HCT116 (cell line): ENCODE data around the gene RNF214. TPM values are rescaled to one million over a fixed set of nuclear protein-coding genes. Genes with fewer than 3 reads are reported as not detected.

Experiments used
- ATAC-seq: fragments of 200-7000 bp; cut with Tn5 transposase; 2 replicates; pipeline ENCODE4 v1.9.1; 2020; ENCODE audit warnings: mild to moderate bottlenecking, moderate library complexity
- BruUV-seq: library from RNA; stranded (reverse); fragments of 400-500 nt; replicated peaks from 2 replicates; lab custom pipeline; 2021; lab: Mats Ljungman, UMichigan
- CTCF ChIA-PET: fragments of 300-600 bp; sonication (Branson Sonifier 250); formaldehyde crosslinking; loops from one replicate; lab custom pipeline; 2021; ENCODE audit warnings: antibody characterized with exemption; lab: Charles Lee
- POLR2A ChIA-PET: fragments of 300-600, 350-600 bp; sonication (Branson Sonifier 250); formaldehyde crosslinking; loops from one replicate; lab custom pipeline; 2021; ENCODE audit warnings: antibody characterized with exemption; lab: Charles Lee
- RAD21 ChIA-PET, 2 experiments: fragments of 300-600 bp; sonication (Branson Sonifier 250); formaldehyde crosslinking; loops; one replicate each; lab custom pipeline; 2023; ENCODE audit warnings: low total read pairs in 2 of 2; ENCODE audit not compliant: uncharacterized antibody in 2 of 2, unreplicated experiment in 2 of 2, low non-redundant PET in 1 of 2; lab: Charles Lee
- DNase-seq: peaks from one replicate; pipeline ENCODE4 v3.0.0-alpha.2; 2010; ENCODE audit warnings: low read depth, low spot score
- H2AFZ ChIP-seq: fragments of 200-600 bp; shearing (Covaris generic), sonication (generic); 2 replicates; pipeline ENCODE4 v1.6.1; 2017; ENCODE audit warnings: low read depth, mixed run types, mixed read lengths, antibody characterized with exemption, low read length; ENCODE audit not compliant: poor library complexity, severe bottlenecking
- H3K27ac ChIP-seq: 2 replicates; pipeline ENCODE4 v1.5.1; 2012; ENCODE audit warnings: low read depth, low read length
- H3K27me3 ChIP-seq: fragments of 200-600 bp; sonication (generic); 2 replicates; pipeline ENCODE4 v1.6.1; 2016; ENCODE audit warnings: mixed run types, low read length, mixed read lengths; ENCODE audit not compliant: insufficient read depth
- H3K36me3 ChIP-seq, 2 experiments: fragments of 200-500 bp in 1 of 2; fragments of 200-600 bp in 1 of 2; sonication (Bioruptor generic) in 1 of 2; sonication (generic) in 1 of 2; 2 replicates each; pipeline versions ENCODE4 v1.5.1 to v1.6.1; 2014 to 2016; ENCODE audit warnings: low read length in 2 of 2, inconsistent platforms in 1 of 2, mixed read lengths in 1 of 2, mixed run types in 1 of 2; ENCODE audit not compliant: insufficient read depth in 2 of 2, control insufficient read depth in 1 of 2
- H3K4me1 ChIP-seq, 2 experiments: fragments of 200-600 bp in 1 of 2; sonication (generic) in 1 of 2; 2 replicates each; pipeline versions ENCODE4 v1.5.1 to v1.6.1; 2012 to 2017; ENCODE audit warnings: low read length in 2 of 2, inconsistent platforms in 1 of 2, mild to moderate bottlenecking in 1 of 2, mixed read lengths in 1 of 2, mixed run types in 1 of 2, moderate library complexity in 1 of 2; ENCODE audit not compliant: insufficient read depth in 2 of 2, control insufficient read depth in 1 of 2
- H3K4me2 ChIP-seq: fragments of 200-600 bp; sonication (generic); 2 replicates; pipeline ENCODE4 v1.6.1; 2017; ENCODE audit warnings: mixed run types, low read length, mixed read lengths
- H3K4me3 ChIP-seq, 2 experiments: fragments of 200-600 bp in 1 of 2; sonication (generic) in 1 of 2; replicated peaks in 1 of 2; 2 replicates each; pipeline ENCODE4 v1.5.1; 2011 to 2016; ENCODE audit warnings: low read length in 2 of 2, control low read depth in 1 of 2, low read depth in 1 of 2, mild to moderate bottlenecking in 1 of 2, mixed read lengths in 1 of 2, mixed run types in 1 of 2
- H3K79me2 ChIP-seq: fragments of 200-600 bp; sonication (generic); 2 replicates; pipeline ENCODE4 v1.6.1; 2017; ENCODE audit warnings: mild to moderate bottlenecking, mixed run types, low read length, moderate library complexity, mixed read lengths; ENCODE audit not compliant: insufficient read depth
- H3K9ac ChIP-seq: fragments of 200-600 bp; sonication (generic); 2 replicates; pipeline ENCODE4 v1.6.1; 2016; ENCODE audit warnings: low read length, mixed read lengths
- H3K9me2 ChIP-seq: fragments of 200-600 bp; sonication (generic), shearing (Covaris generic); 2 replicates; pipeline ENCODE4 v1.6.1; 2017; ENCODE audit warnings: mixed run types, mild to moderate bottlenecking, moderate library complexity; ENCODE audit not compliant: insufficient read depth
- H3K9me3 ChIP-seq, 2 experiments: fragments of 200-500 bp in 1 of 2; fragments of 200-600 bp in 1 of 2; sonication (Bioruptor generic) in 1 of 2; sonication (generic) in 1 of 2; 2 replicates each; pipeline ENCODE4 v1.6.1; 2014 to 2017; ENCODE audit warnings: low read length in 2 of 2, mixed read lengths in 2 of 2, inconsistent platforms in 1 of 2, low read depth in 1 of 2, mild to moderate bottlenecking in 1 of 2, mixed run types in 1 of 2, moderate library complexity in 1 of 2; ENCODE audit not compliant: control insufficient read depth in 1 of 2, insufficient read depth in 1 of 2
- H4K20me1 ChIP-seq: fragments of 200-600 bp; sonication (generic), shearing (Covaris generic); 2 replicates; pipeline ENCODE4 v1.6.1; 2017; ENCODE audit warnings: mixed run types, mild to moderate bottlenecking, moderate library complexity; ENCODE audit not compliant: insufficient read depth
- ATF3 ChIP-seq: IDR thresholded peaks from 2 replicates; pipeline ENCODE4 v1.6.1; 2012
- CBX3 ChIP-seq: IDR thresholded peaks from 2 replicates; pipeline ENCODE4 v1.6.1; 2012; ENCODE audit warnings: low read depth
- CTCF ChIP-seq, 3 experiments: fragments of 200-600 bp in 1 of 3; sonication (generic) in 1 of 3; IDR thresholded peaks in 2 of 3; conservative IDR thresholded peaks in 1 of 3; 2 replicates each; pipeline ENCODE4 v1.5.1; 2012 to 2017; ENCODE audit warnings: low read depth in 2 of 3, low read length in 2 of 3, antibody characterized with exemption in 1 of 3, borderline replicate concordance in 1 of 3, control low read depth in 1 of 3, mild to moderate bottlenecking in 1 of 3, mixed read lengths in 1 of 3, mixed run types in 1 of 3, moderate library complexity in 1 of 3; ENCODE audit not compliant: insufficient read depth in 1 of 3
- ELF1 ChIP-seq: IDR thresholded peaks from 2 replicates; pipeline ENCODE4 v1.6.1; 2012; ENCODE audit warnings: low read depth, borderline replicate concordance
- EZH2phosphoT487 ChIP-seq: fragments of 200-600 bp; IDR thresholded peaks from 2 replicates; pipeline ENCODE4 v1.6.1; 2018; ENCODE audit warnings: antibody characterized with exemption, borderline replicate concordance
- FOSL1 ChIP-seq: IDR thresholded peaks from 2 replicates; pipeline ENCODE4 v1.6.1; 2012; ENCODE audit warnings: low read depth
- JUND ChIP-seq: IDR thresholded peaks from 2 replicates; pipeline ENCODE4 v1.6.1; 2012
- POLR2A ChIP-seq: IDR thresholded peaks from 2 replicates; pipeline ENCODE4 v1.7.0; 2011; ENCODE audit warnings: borderline replicate concordance; ENCODE audit not compliant: insufficient read depth, insufficient read length; ENCODE audit errors: extremely low read depth
- RAD21 ChIP-seq: IDR thresholded peaks from 2 replicates; pipeline ENCODE4 v1.6.1; 2012; ENCODE audit warnings: low read depth, mild to moderate bottlenecking
- SIN3A ChIP-seq: IDR thresholded peaks from 2 replicates; pipeline ENCODE4 v1.6.1; 2012; ENCODE audit warnings: low read depth
- SP1 ChIP-seq: IDR thresholded peaks from 2 replicates; pipeline ENCODE4 v1.6.1; 2012; ENCODE audit warnings: low read depth
- SRF ChIP-seq: IDR thresholded peaks from 2 replicates; pipeline ENCODE4 v1.6.1; 2012; ENCODE audit warnings: low read depth
- TCF7L2 ChIP-seq: IDR thresholded peaks from 2 replicates; pipeline ENCODE4 v1.7.0; 2011; ENCODE audit warnings: borderline replicate concordance, inconsistent platforms; ENCODE audit not compliant: insufficient read depth, insufficient read length; ENCODE audit errors: extremely low read depth
- ZBTB33 ChIP-seq: IDR thresholded peaks from 2 replicates; pipeline ENCODE4 v1.6.1; 2011; ENCODE audit warnings: mild to moderate bottlenecking, low read length, moderate library complexity; ENCODE audit not compliant: insufficient replicate concordance; ENCODE audit errors: extremely low read depth
- ZNF274 ChIP-seq: fragments of 200-500 bp; sonication (Bioruptor generic); IDR thresholded peaks from 2 replicates; pipeline ENCODE4 v1.6.1; 2014; ENCODE audit warnings: mild to moderate bottlenecking, low read depth, low read length, inconsistent platforms
- intact Hi-C: fragments of 100-400 bp; cut with micrococcal nuclease; formaldehyde crosslinking; loops from 2 replicates; pipeline ENCODE4 v1.10.0; 2022
- total RNA-seq: library from RNA; stranded (reverse); gene quantifications from one replicate; pipeline ENCODE4 v1.2.1, GENCODE V29; 2021; ENCODE audit not compliant: unreplicated experiment

RNF214 gene
- total RNA-seq, 1 experiment from 2014 or later, result 29.3 TPM

- no TSS peak for BruUV-seq
Measured at GRCh38 chr11:117334896-117335295, 102.4 kb downstream of the RNF214 start.

More at GRCh38 chr11:117334896-117335295, 102.4 kb downstream of the RNF214 start:
- H3K27me3 ChIP-seq, result no peaks in the 10 kb centered on the region
- no peak for DNase-seq
- no peaks in the 10 kb centered on the region for H3K9me2 ChIP-seq
- no peaks in the 10 kb centered on the region; a peak in 1 of 4 replicates for H3K36me3 ChIP-seq
- CTCF ChIA-PET, result no interaction called here
- no peak overlapping the region for H3K9ac ChIP-seq
- RAD21 ChIA-PET, result no interaction called here
- no peak for ATAC-seq
- H3K79me2 ChIP-seq, result no peaks in the 10 kb centered on the region
- no peak overlapping the region for H2AFZ ChIP-seq
- H3K27ac ChIP-seq, result no peak overlapping the region
- intact Hi-C loops, result no loop called here
- TF ChIP-seq RAD21 (no peak), ZNF274 (no peak), ELF1 (no peak), JUND (no peak), ZBTB33 (no peak), EZH2phosphoT487 (no peak), SP1 (no peak), TCF7L2 (no peak), SIN3A (no peak), SRF (no peak), CBX3 (no peak), CTCF (IDR thresholded peaks at IDR 0.05 in 2 of 3, conservative IDR thresholded peaks at IDR 0.05 in 1 of 3; ENCODE audit: borderline replicate concordance in 1 of 3, insufficient read depth in 1 of 3, low read depth in 2 of 3, low read length in 2 of 3) (no peak), ATF3 (no peak), FOSL1 (no peak), POLR2A (no peak)
- TF ChIP-seq, all 23 proteins: peak for 0
- Histone ChIP-seq H3K4me3 (no peak overlapping the region), H4K20me1 (no peaks in the 10 kb centered on the region), H3K9me3 (no peaks in the 10 kb centered on the region), H3K4me1 (peaks cover 0 to 7% of the 10 kb centered on the region in 2 experiments; a peak in 2 of 4 replicates), H3K4me2 (no peak overlapping the region)
- POLR2A ChIA-PET, result no interaction called here
